Activated T-helper 9 cell treated with anti-CD3 and anti-CD28 coated beads, Interleukin-2, amount 50 U/mL, for 16 hours (primary cell): ENCODE data around the gene ATP11A.
"Not testable (repeated sequence)": the region's sequence is repeated elsewhere in the genome, so short reads cannot be mapped to it uniquely, and the experiment has no call there.

ENCODE experiments used
- DNase-seq: peaks from one replicate; pipeline ENCODE4 v3.0.0-alpha.2; 2020; ENCODE audit warnings: low read depth

Gene ATP11A

GRCh38 chr13:112841303-112842015, 151.6 kb downstream of the ATP11A start:
- DNase-seq, result not testable (repeated sequence)

- DNase-seq, result no peak
Observed at GRCh38 chr13:112842343-112842856, 152.6 kb downstream of the ATP11A start.

GRCh38 chr13:112842931-112843391, 153.1 kb downstream of the ATP11A start:
- no peak for DNase-seq

GRCh38 chr13:112843392-112844111, 153.7 kb downstream of the ATP11A start:
- DNase-seq, result no peak

- no peak for DNase-seq
Observed at GRCh38 chr13:112844411-112844810, 154.6 kb downstream of the ATP11A start.

- no peak for DNase-seq
Observed at GRCh38 chr13:112844879-112845278, 155.0 kb downstream of the ATP11A start.

- DNase-seq, result no peak
Observed at GRCh38 chr13:112845511-112846144, 155.8 kb downstream of the ATP11A start.

GRCh38 chr13:112846411-112847115, 156.7 kb downstream of the ATP11A start:
- no peak for DNase-seq

GRCh38 chr13:112849500-112849899, 159.7 kb downstream of the ATP11A start:
- DNase-seq, result no peak

- DNase-seq, result no peak
Observed at GRCh38 chr13:112850273-112850672, 160.4 kb downstream of the ATP11A start.

- DNase-seq, result no peak
Observed at GRCh38 chr13:112851107-112852038, 161.5 kb downstream of the ATP11A start.

GRCh38 chr13:112852392-112852791, 162.6 kb downstream of the ATP11A start:
- DNase-seq, result no peak

- no peak for DNase-seq
Observed at GRCh38 chr13:112852808-112853207, 163.0 kb downstream of the ATP11A start.

GRCh38 chr13:112854321-112854720, 164.5 kb downstream of the ATP11A start:
- DNase-seq, result no peak

- no peak for DNase-seq
Observed at GRCh38 chr13:112855859-112856258, 166.0 kb downstream of the ATP11A start.

- DNase-seq, result no peak
Observed at GRCh38 chr13:112857914-112858490, 168.2 kb downstream of the ATP11A start.

- no peak for DNase-seq
Observed at GRCh38 chr13:112859128-112859816, 169.4 kb downstream of the ATP11A start.

GRCh38 chr13:112859817-112860190, 170.0 kb downstream of the ATP11A start:
- DNase-seq, result no peak

- no peak for DNase-seq
Observed at GRCh38 chr13:112861876-112862615, 172.2 kb downstream of the ATP11A start.
